ENCODE data around the gene ZNHIT3.

- TF ChIP-seq CTCF (conservative IDR thresholded peaks at IDR 0.05; ENCODE audit: low read depth, low read length) (no peak), EZH2 (IDR thresholded peaks at IDR 0.05; ENCODE audit: low read length, unreplicated experiment) (no peak), EZH2phosphoT487 (IDR thresholded peaks at IDR 0.05; ENCODE audit: borderline replicate concordance, low read length) (no peak)
Observed at GRCh38 chr17:36469733-36470132, 16.7 kb upstream of the ZNHIT3 start.
